LNCAP (cell line): ENCODE data around the gene SLC8A2.

Source experiments
- CTCF ChIP-seq: fragments of 450-650 bp; IDR thresholded peaks from 2 replicates; pipeline ENCODE4 v1.5.1; 2017; ENCODE audit warnings: mild to moderate bottlenecking

Gene SLC8A2

GRCh38 chr19:47508721-47509120, 37.0 kb upstream of the SLC8A2 start:
- no peak for TF ChIP-seq CTCF

GRCh38 chr19:47507924-47508553, 36.3 kb upstream of the SLC8A2 start:
- TF ChIP-seq CTCF: no peak

GRCh38 chr19:47507012-47507411, 35.3 kb upstream of the SLC8A2 start:
- TF ChIP-seq CTCF: no peak

- TF ChIP-seq CTCF: no peak
Observed at GRCh38 chr19:47506459-47506858, 34.8 kb upstream of the SLC8A2 start.

GRCh38 chr19:47505506-47505905, 33.8 kb upstream of the SLC8A2 start:
- no peak for TF ChIP-seq CTCF

- TF ChIP-seq CTCF: no peak
Observed at GRCh38 chr19:47503826-47504150, 32.1 kb upstream of the SLC8A2 start.

- TF ChIP-seq CTCF: no peak
Observed at GRCh38 chr19:47503130-47503825, 31.6 kb upstream of the SLC8A2 start.
